ENCODE measurements around the gene TSPEAR. TPM values are rescaled to one million over a fixed set of nuclear protein-coding genes. Genes with fewer than 3 reads are reported as not detected.

Gene TSPEAR
- total and polyA plus RNA-seq, 2 donors (not counting 1 experiment from before 2014, with no cell fraction given), result not detected

GRCh38 chr21:44618909-44619308, 92.5 kb downstream of the TSPEAR start:
- H3K9me3 Mint-ChIP-seq (ENCODE audit: insufficient read depth), result peaks cover 22% of the 10 kb centered on the region
- TF ChIP-seq EZH2 (IDR thresholded peaks at IDR 0.05; ENCODE audit: borderline replicate concordance, insufficient read depth, low read depth, low read length, poor library complexity, severe bottlenecking), result no peak
- TF ChIP-seq, protein P1, sequence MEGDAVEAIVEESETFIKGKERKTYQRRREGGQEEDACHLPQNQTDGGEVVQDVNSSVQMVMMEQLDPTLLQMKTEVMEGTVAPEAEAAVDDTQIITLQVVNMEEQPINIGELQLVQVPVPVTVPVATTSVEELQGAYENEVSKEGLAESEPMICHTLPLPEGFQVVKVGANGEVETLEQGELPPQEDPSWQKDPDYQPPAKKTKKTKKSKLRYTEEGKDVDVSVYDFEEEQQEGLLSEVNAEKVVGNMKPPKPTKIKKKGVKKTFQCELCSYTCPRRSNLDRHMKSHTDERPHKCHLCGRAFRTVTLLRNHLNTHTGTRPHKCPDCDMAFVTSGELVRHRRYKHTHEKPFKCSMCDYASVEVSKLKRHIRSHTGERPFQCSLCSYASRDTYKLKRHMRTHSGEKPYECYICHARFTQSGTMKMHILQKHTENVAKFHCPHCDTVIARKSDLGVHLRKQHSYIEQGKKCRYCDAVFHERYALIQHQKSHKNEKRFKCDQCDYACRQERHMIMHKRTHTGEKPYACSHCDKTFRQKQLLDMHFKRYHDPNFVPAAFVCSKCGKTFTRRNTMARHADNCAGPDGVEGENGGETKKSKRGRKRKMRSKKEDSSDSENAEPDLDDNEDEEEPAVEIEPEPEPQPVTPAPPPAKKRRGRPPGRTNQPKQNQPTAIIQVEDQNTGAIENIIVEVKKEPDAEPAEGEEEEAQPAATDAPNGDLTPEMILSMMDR (IDR thresholded peaks at IDR 0.05), result no peak
- peaks cover 7% of the 10 kb centered on the region for H3K27me3 Mint-ChIP-seq
- ATAC-seq (ENCODE audit: low read depth) (peak; percentile 33), DNase-seq (peak; percentile 18)
- intact Hi-C loops (cut with micrococcal nuclease), result no loop called here
- Histone ChIP-seq H3K27me3 (replicated peaks in 1 of 4; ENCODE audit: control extremely low read depth in 1 of 4, control insufficient read depth in 3 of 4, insufficient read depth in 4 of 4, low read length in 3 of 4) (peaks cover 0 to 3% (median 1%) of the 10 kb centered on the region in 4 experiments), H3K4me2 (replicated peaks; ENCODE audit: low read depth, low read length, poor library complexity, severe bottlenecking) (peak overlapping the region; percentile 41), H3K4me1 (ENCODE audit: control insufficient read depth in 2 of 2, insufficient read depth in 2 of 2, low read length in 2 of 2) (peaks cover 11 to 13% of the 10 kb centered on the region in 2 donors), H4K20me1 (ENCODE audit: control insufficient read depth, insufficient read depth, low read length, poor library complexity, severe bottlenecking) (no peaks in the 10 kb centered on the region), H3K9me3 (ENCODE audit: control extremely low read depth in 1 of 3, control insufficient read depth in 2 of 3, insufficient read depth in 1 of 3, low read length in 2 of 3) (peaks cover 0 to 30% (median 12%) of the 10 kb centered on the region in 3 donors), H3K79me2 (ENCODE audit: control insufficient read depth, insufficient read depth, low read length) (no peaks in the 10 kb centered on the region), H3K4me3 (ENCODE audit: control extremely low read depth in 1 of 5, extremely low read depth in 1 of 5, insufficient read depth in 1 of 5, low read depth in 2 of 5, low read length in 4 of 5) (peak overlapping the region in 1 of 5 experiments; percentile 37), H3K36me3 (replicated peaks in 1 of 2; ENCODE audit: control extremely low read depth in 1 of 2, control insufficient read depth in 1 of 2, extremely low read depth in 1 of 2, insufficient read depth in 2 of 2, low read length in 1 of 2) (no peaks in the 10 kb centered on the region), H3K27ac (ENCODE audit: low read length in 2 of 2) (peak overlapping the region in 1 of 2 donors; percentile 63), H3K9ac (ENCODE audit: low read length) (peak overlapping the region; percentile 21), H2AFZ (ENCODE audit: insufficient read depth, low read depth, low read length, poor library complexity, severe bottlenecking) (peak overlapping the region; percentile 75)
- peak overlapping the region; percentile 74 for H3K27ac Mint-ChIP-seq
- POLR2A ChIA-PET, result no interaction called here
- CTCF ChIA-PET, result no interaction called here
- 88% methylated on average over 1 of the region's 3 CpGs for WGBS (ENCODE audit: insufficient coverage)
- no peak overlapping the region for H3K4me3 Mint-ChIP-seq
- H3K4me1 Mint-ChIP-seq, result peaks cover 14% of the 10 kb centered on the region

DNA sequence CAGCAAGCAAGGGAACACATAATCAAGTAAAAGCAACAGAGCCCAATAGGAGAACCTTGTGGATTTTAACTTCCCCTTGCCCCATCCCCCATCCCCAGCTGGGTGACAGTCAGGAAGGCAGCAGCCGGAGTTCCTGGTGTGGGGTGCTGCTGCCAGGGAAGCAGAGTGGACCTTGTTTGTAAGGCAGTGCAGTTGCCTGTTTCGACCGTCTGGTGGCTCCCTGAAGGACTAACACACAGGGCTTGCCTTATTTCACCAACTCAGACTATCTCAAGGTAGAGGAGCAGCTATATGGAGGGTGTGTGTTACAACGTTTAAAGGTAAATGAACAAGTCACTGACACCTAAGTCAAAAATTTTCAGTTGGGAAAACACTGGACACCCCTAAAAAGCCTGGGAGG, 92.9 kb downstream of the TSPEAR start:
- no CpG with 5 or more reads among the region's 4 CpGs for WGBS (ENCODE audit: insufficient coverage)
- H3K27me3 ChIP-seq (replicated peaks in 1 of 4; ENCODE audit: control extremely low read depth in 1 of 4, control insufficient read depth in 3 of 4, insufficient read depth in 4 of 4, low read length in 3 of 4), result peaks cover 0 to 3% (median 1%) of the 10 kb centered on the region in 4 experiments
- peaks cover 14% of the 10 kb centered on the region for H3K4me1 Mint-ChIP-seq
- H3K79me2 ChIP-seq (ENCODE audit: control insufficient read depth, insufficient read depth, low read length), result no peaks in the 10 kb centered on the region
- peaks cover 22% of the 10 kb centered on the region for H3K9me3 Mint-ChIP-seq (ENCODE audit: insufficient read depth)
- H2AFZ ChIP-seq (ENCODE audit: insufficient read depth, low read depth, low read length, poor library complexity, severe bottlenecking), result peak overlapping the region; percentile 75
- H3K27ac Mint-ChIP-seq, result peak overlapping the region; percentile 74
- peak overlapping the region in 1 of 2 donors; percentile 63 for H3K27ac ChIP-seq (ENCODE audit: low read length in 2 of 2)
- DNase-seq (no peak), ATAC-seq (ENCODE audit: low read depth) (no peak)
- POLR2A ChIA-PET, result no interaction called here
- peaks cover 11 to 13% of the 10 kb centered on the region in 2 donors for H3K4me1 ChIP-seq (ENCODE audit: control insufficient read depth in 2 of 2, insufficient read depth in 2 of 2, low read length in 2 of 2)
- no peaks in the 10 kb centered on the region for H3K36me3 ChIP-seq (replicated peaks in 1 of 2; ENCODE audit: control extremely low read depth in 1 of 2, control insufficient read depth in 1 of 2, extremely low read depth in 1 of 2, insufficient read depth in 2 of 2, low read length in 1 of 2)
- TF ChIP-seq, protein P1 (IDR thresholded peaks at IDR 0.05), result no peak
- TF ChIP-seq EZH2 (IDR thresholded peaks at IDR 0.05; ENCODE audit: borderline replicate concordance, insufficient read depth, low read depth, low read length, poor library complexity, severe bottlenecking), result no peak
- H3K4me2 ChIP-seq (replicated peaks; ENCODE audit: low read depth, low read length, poor library complexity, severe bottlenecking), result peak overlapping the region; percentile 41
- peaks cover 0 to 30% (median 8%) of the 10 kb centered on the region in 3 donors for H3K9me3 ChIP-seq (ENCODE audit: control extremely low read depth in 1 of 3, control insufficient read depth in 2 of 3, insufficient read depth in 1 of 3, low read length in 2 of 3)
- no peak overlapping the region for H3K4me3 ChIP-seq (ENCODE audit: control extremely low read depth in 1 of 5, extremely low read depth in 1 of 5, insufficient read depth in 1 of 5, low read depth in 2 of 5, low read length in 4 of 5)
- H4K20me1 ChIP-seq (ENCODE audit: control insufficient read depth, insufficient read depth, low read length, poor library complexity, severe bottlenecking), result no peaks in the 10 kb centered on the region
- peak overlapping the region; percentile 21 for H3K9ac ChIP-seq (ENCODE audit: low read length)
- intact Hi-C loops (cut with micrococcal nuclease), result no loop called here
- H3K27me3 Mint-ChIP-seq, result peaks cover 7% of the 10 kb centered on the region
- CTCF ChIA-PET, result no interaction called here
- no peak overlapping the region for H3K4me3 Mint-ChIP-seq

Data from B cell (primary cell).